Activated CD4-positive, CD25-positive, alpha-beta regulatory T cell treated with anti-CD3 and anti-CD28 coated beads, Interleukin-2, amount 50 U/mL, for 72 hours (primary cell): ENCODE results near the gene PRSS8.
"Not testable (repeated sequence)": the region's sequence is repeated elsewhere in the genome, so short reads cannot be mapped to it uniquely, and the experiment has no call there.

Experiments used
- DNase-seq: peaks from one replicate; pipeline ENCODE4 v3.0.0; 2021

Gene PRSS8

DNA sequence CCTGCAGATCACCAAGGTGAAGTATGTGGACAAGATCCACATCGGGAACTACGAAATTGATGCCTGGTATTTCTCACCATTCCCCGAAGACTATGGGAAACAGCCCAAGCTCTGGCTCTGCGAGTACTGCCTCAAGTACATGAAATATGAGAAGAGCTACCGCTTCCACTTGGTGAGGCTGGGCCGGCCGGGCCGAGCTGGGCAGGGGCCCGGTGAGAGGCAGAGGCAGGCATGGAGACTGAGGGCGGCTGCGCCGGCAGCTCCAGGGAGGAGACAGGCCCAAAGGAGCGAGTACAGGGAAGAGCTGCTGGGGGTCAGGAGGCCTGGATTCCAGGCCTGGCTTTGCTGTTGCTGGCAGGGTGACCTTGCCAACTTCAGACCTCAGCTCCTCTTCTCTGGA is 8.3 kb downstream of the PRSS8 start:
- no peak for DNase-seq

DNA sequence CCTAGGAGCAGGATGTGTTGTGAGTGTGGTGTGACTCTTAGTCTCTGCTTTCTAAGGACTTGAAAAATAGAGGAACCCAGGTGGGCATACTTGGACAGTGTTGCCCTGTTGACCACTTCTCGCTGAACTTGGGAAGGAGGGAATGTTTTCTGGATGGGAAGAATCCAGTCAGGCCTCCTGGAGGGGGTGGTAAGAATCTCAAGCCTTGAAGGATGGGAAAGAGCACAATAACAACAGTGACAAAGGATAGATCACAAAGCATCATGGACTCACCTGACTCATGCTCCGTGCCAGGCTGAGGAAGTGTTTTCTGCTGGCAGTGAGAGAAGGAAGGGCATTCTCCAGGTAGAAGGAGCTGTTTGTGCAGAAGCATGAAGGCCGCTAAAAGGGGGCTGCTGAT is 9.7 kb downstream of the PRSS8 start:
- no peak for DNase-seq

DNA sequence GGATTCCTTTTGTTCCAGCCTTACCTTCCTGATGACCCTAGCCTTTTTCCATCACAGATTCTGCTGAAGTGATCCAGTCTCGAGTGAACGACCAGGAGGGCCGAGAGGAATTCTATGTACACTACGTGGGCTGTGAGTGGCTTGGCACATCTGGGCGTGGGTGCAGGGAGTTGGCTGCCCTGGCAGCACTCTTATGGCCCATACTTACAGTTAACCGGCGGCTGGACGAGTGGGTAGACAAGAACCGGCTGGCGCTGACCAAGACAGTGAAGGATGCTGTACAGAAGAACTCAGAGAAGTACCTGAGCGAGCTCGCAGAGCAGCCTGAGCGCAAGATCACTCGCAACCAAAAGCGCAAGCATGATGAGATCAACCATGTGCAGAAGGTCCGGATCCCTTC is 15.4 kb downstream of the PRSS8 start:
- no peak for DNase-seq

DNA sequence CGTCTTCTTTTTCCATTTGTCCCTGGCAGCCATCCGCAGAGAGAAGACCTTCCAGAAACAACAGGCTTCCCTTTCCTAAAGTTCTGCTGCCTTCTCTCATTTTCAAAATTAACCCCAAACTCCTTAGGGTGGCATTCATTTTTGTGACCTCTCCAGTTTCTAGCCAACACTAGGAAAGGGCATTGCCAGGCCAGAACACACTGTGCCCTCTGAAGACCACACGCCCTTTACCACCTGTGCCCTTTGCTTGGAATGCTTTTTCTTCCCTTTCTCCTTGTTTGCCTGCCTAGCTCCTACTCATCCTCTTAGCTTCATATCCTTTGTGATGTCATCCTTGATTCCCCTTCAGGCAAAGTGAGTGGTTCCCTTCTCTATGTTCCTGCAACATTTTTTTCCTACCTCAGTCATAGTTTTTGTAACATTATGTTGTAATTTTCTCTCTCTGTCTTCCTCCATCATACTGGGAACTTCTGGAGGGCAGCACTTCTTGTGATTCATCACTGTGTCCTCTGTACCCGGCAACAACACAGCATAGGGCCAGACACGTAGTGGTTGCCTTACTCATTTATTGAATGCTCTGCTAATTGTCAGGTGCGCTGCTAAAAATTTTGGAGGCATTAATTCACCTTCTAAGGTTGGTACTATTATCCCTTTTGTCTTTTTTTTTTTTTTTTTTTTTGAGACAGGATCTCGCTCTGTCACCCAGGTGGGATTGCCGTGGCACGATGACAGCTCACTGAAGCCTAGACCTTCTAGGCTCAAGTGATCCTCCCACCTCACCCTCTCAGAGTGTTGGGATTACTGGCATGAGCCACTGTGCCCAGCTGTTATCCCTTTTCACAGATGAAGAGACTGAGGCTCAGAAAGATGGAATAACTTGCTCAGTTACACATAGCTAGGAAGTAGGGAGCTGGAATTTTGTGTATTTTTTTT is 17.0 kb downstream of the PRSS8 start:
- DNase-seq: no peak

DNA sequence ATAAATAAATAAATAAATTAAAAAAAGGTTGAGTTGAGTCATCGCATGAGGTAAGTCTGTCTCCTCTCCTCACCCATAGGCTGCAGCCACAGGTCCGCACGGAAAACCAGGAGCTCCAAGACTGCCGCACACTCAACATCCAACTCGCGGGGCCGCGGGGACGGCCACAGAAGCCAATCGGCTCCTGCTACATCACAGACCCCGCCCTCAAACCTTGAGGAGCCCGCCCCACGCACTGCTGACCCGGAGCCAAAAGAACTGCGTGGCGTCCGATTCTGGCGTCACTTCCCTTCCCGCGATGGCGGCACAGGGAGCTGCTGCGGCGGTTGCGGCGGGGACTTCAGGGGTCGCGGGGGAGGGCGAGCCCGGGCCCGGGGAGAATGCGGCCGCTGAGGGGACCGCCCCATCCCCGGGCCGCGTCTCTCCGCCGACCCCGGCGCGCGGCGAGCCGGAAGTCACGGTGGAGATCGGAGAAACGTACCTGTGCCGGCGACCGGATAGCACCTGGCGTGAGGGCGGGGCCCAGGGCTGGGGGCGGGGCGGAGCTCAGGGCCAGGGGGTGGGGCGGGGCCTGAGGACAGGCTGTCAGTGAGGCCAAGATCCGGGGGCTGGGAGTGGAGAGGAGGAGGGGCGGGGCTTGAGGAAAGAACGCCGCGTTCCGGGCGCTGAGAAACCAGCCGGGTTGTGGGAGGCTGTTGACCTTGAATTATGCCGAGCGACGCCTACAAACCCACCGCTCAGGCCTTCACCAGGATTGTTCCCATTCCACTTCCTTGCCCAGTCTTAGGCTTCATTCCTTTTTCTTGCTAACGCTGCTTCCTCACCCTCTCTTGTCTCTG is 17.9 kb downstream of the PRSS8 start, which contains the start of gene KAT8:
KAT8 (plus strand) TSS at position 281 of the 839 bp plus-strand sequence; CDS start at position 299, 18 bp downstream.
- DNase-seq: peak; percentile 95

DNA sequence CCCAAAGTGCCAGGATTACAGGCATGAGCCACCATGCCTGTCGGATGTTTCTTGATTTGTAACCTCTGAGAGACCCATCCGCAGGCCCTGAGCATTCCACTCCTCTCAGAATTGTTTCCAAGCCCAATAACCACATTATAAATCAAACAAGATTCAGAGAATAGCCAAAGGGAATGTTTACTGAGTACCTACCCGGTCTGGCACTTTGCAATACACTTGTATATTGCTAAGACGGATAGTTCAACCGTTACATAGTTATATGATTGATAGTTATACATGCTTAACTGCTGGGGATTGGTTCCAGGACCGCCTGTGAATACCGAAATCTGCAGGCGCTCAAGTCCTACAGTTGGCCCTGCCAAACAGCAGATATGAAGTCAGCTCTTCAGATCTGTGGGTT is 21.1 kb downstream of the PRSS8 start:
- DNase-seq: no peak

DNA sequence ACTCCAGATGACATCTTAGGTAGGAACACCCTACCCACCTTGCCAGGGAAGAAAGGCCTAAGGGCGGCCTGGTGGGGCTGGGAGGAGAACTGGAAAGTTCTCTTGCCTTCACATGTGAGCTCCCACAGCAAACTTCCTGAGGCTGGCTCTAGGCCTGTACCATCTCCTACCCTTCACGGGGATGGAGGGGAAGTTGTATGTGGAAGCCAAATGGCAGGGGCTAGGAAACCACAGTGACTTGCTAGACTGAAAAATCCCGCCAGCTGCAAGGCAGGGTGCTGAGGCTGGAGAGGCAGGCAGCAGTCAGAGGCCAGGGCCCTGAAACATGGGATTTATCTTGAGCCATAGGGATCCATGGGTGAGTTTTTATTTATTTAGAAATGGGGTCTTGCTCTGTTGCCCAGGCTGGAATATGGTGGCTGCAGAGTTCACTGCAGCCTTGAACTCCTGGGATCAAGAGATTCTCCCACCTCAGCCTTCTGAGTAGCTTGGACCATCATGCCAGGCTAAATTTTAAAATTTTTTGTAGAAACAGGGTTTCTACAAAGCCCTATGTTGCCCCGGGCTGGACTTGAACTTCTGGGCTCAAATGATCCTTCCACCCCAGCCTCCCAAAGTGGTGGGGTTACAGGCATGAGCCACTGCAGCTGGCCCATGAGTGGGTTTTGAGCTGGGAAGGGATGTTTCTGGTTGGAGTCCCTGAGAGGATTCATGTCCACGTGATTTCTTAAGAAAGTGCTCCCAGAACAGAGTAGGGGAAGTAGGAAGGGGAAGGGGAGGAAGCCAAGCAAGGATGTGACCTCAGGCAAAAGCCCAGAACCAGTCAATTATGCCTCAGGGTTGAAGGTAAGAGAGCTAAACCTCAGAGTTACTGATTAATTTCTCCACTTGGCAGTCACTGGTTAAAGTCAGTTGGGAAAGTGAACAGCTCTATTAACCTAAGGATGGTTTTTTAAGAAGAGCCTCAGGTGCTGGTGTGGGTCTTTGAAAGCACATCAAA is 22.1 kb downstream of the PRSS8 start:
- DNase-seq: no peak

DNA sequence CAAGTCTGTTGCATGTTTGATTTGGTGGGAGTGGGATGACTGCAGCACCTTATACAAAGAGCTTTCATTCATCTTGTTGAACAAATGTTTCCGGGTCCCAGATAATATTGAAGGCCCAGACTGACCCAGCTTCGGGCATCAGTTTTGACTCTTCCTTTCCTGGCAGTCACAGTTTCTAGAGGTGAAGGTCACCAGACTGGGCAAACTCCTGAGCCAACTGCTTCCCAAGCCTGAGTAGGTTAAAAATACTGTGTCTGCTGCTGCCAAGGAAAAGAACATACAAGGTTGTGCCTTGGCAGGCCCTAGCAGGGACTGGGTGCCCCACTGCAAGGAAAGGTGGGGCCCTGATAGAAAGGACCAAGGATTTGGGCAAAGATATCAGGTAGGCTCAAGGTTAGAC is 22.8 kb downstream of the PRSS8 start:
- no peak for DNase-seq

DNA sequence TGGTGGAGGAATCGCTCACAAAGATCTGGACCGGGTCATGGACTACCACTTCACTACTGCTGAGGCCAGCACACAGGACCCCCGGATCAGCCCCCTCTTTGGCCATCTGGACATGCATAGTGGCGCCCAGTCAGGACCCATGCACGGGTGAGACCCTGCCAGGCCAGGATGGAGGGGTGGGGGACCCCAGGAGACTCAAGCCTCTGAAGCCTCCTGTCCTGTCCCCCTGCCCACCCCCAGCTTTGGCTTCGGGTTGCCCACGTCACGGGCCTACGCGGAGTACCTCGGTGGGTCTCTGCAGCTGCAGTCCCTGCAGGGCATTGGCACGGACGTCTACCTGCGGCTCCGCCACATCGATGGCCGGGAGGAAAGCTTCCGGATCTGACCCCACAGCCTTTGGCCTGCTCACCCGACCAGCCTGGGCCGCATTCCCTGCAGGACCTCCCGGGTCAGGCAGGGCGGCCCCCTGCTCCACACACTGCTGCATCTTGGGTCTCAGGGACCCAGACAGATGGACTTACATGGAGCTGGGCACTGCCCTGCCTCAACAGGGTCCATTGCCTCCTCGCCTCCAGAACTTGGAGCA is 23.6 kb downstream of the PRSS8 start:
- DNase-seq: no peak

DNA sequence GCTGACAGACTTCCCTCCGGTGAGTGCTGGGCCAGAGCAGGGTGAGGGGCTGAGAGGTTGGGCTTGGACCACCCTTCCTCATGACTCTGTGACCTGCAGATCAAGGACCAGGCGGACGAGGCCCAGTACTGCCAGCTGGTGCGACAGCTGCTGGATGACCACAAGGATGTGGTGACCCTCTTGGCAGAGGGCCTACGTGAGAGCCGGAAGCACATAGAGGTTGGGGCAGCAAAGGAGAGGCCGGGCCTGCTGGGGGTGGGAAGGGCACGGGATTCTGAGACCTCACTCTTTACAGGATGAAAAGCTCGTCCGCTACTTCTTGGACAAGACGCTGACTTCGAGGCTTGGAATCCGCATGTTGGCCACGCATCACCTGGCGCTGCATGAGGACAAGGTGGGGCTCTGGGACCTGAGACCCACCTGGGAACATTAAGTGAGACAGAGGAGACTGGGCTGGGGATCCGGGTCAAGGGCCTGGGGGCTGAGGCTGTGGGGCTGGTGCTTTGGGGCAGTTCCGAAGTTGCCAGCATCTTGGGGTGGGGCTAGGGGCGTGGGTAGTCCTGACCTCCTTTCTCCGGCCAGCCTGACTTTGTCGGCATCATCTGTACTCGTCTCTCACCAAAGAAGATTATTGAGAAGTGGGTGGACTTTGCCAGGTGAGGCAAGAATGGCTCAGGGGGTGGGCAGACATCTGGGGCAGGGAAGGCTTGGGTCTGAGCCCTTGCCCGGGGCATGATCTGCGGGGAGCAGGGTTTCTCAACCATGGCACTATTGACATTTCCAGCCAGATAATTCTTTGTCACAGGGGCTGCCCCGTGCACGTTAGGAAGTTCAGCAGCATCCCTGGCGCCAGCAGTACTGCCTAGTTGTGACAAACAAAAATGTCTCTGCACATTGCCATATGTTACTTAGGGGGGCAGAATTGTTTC is 25.2 kb downstream of the PRSS8 start:
- no peak for DNase-seq

DNA sequence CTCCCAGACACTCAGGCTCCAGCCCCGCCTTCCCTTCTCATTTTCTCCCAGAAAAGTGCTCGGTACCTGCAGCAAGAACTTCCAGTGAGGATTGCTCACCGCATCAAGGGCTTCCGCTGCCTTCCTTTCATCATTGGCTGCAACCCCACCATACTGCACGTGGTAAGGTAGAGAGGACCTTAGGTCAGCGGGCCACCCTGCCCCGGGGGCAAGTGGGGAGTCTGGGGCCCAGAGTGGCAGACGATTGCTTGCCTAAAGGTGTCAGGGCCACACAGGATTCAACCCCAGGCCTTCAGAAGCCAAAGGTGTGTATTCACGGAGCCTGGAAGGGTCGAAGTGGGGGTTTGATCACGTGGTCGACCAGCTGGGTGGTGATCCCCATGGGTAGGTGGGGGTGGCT is 25.9 kb downstream of the PRSS8 start:
- no peak for DNase-seq

DNA sequence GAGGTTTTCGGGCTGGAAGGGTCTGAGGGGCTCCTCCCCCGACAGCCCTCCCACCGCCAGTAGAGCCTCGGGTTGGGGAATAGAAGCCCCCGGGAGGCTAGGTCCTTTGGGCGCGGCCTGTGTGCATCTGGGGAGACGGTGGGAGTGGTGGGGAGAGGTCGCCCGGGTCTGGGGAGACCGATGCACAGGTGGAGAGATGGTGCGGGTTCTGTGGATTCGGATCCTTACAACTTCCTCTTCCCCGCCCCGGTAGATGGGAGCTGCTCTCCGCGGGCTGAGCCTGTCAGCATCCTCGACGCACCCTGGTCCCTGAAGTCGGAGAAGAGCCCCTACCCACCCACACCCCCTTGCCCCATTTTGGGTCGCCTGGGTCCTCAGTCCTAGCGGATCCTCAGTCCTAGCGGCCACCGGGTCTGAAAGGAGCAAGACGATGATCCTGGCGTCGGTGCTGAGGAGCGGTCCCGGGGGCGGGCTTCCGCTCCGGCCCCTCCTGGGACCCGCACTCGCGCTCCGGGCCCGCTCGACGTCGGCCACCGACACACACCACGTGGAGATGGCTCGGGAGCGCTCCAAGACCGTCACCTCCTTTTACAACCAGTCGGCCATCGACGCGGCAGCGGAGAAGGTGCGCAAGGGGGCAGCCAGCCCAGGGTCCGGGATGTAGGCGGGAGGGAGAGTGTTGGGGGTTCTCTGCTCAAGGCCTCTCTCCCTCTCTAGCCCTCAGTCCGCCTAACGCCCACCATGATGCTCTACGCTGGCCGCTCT is 26.6 kb downstream of the PRSS8 start:
- no peak for DNase-seq

DNA sequence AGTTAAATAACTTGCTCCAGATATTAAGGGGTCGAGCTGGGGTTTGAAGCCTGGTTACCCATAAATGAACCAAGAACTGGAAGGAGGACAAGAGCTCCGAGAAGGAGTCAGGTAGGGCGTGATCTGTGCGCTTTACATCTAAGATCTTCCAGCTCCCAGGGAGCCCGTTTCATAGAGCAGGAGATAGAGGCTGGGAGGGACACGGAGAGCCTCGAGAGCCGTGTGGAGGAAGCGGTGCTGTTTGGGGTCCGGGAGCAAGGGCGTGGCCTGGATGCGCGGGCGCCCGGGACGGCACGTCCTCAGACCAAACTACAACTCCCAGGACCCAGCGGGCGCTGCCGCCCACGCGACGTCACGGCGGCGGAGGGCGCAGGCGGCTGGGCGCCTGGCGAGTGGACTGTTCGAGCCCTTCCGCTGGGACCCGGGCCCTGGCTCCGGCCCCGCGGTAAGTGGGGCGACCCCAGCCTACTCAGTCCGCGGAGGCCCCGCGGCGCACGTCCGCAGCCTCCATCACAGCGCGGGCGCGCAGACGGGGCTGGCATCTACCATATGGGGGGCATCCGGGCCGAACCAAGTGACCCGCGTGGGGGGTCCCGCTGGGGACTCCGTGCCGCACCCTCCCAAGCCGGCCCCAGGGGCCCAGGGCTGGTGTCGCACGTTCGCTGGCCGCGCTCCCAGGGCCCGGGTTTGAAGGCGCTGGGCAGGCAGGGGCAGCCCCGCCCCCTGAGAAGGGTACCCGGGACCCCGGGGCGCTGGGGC is 27.3 kb downstream of the PRSS8 start, which contains the start of gene BCKDK:
BCKDK (plus strand) TSS at position 352 of the 759 bp plus-strand sequence. CDS start 838 bp downstream, outside the sequence.
- peak; percentile 77 for DNase-seq

DNA sequence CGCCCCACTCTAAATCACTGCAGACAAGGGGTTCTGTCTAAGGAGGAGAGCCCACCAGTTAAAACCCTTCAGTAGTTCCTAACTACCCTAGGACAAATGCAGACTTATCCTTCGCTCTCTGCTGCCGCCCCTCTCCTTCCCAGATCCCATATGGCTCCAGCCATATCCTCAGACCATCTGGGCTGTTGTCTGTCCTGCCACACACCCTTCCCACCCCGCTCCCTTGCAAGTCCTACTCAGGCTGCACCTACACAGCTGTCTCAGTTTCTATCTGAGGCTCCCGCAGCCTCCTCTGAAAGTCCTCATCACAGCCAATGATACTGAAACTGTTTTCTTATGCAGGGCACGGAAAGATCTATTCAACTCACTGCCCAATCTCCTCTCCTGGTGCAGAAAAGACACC is 28.1 kb downstream of the PRSS8 start:
- no peak for DNase-seq

DNA sequence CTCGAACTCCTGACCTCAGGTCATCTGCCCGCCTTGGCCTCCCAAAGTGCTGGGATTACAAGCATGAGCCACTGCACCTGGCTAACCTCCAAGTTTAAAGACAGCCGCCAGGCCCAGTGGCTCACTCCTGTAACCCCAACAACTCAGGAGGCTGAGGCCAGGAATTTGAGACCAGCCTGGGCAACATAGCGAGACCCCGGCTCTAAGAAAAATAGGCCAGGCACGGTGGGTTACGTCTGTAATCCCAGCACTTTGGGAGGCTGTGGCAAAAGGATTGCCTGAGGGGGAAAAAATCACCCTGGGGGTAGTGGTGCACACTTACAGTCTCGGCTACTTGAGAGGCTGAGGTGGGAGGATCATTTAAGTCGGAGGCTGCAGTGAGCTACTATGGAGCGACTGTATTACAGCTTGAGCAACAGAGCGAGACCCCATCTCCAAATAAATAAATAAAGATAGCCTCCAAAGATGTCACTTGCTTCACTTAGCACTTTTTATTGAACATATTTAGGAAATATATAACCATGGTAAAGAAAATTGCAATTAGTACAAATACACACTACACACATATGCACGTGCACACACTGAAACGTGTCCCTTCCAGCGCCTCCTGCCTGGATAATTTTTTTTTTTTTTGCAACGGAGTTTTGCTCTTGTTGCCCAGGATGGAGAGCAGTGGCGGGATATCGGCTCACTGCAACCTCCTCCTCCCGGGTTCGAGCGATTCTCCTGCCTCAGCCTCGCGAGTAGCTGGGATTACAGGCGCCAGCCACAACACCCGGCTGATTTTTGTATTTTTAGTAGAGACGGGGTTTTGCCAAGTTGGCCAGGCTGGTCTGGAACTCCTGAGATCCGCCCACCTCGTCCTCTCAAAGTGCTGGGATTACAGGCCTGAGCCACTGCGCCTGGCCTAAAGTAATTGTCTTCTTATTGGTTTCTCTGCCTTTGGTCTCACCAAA is 28.7 kb downstream of the PRSS8 start:
- no peak for DNase-seq

DNA sequence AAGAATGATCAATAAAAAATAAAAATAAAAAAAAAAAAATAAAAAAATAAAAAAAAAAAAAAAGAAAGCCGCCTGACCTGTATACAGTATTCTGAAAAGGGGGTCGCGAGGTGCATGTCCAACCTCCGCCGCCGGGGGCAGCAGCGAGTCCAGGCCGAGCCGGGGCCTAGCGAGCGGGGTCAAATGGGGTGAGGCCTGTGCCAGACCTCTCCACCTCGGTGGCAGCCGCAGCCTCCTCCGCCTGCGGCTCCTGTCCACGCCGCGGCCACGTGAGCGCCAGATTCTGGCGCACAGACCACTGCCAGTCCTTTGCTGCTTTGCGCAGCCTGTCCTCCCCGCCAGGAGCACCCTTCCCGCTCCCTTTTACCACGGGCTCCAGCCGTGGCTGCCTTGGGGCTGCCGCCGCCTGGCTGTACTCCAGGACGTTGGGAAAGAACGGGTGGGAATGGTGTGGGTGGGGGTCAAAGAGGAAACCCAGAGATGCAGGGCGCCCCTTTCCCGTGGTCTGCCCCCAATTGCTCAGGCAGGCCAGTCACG is 29.8 kb downstream of the PRSS8 start:
- DNase-seq: peak; percentile 89

DNA sequence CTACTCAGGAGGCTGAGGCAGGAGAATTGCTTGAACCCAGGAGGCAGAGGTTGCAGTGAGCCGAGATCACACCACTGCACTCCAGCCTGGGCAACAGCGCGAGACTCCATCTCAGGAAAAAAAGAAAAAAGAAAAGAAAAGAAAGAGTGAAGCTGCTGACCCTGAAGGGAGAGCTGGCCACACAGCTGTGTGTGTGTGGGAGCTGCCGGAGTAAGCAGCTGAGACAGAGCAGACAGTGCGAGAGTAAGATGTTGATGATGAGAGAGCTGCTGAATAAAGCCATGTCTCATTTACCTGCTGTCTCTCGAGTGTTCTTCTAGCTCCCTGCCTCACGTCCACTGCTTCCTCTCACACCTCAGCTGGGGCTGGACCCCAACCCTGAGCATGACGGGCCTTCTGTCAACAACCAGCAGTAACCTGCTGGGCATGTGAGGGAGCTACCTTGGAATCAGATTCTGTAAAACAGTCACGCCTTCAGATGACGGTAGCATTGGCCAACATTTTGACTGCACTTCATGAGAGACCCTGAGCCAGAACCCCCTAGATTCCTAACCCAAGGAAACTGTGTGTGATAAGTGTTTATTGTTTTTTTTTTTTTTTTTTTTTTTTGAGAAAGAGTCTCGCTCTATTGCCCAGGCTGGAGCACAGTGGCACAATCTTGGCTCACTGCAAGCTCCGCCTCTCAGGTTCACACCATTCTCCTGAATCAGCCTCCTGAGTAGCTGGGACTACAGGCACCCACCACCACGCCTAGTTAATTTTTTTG is 34.5 kb downstream of the PRSS8 start:
- not testable (repeated sequence) for DNase-seq
